ENCODE results near the gene SFT2D2. TPM values are rescaled to one million over a fixed set of nuclear protein-coding genes. Genes with fewer than 3 reads are reported as not detected.

Gene SFT2D2
- total RNA-seq, 1 experiment from 2014 or later = 59.3 TPM

- no peak overlapping the region for H3K4me3 ChIP-seq (ENCODE audit: low read depth, low read length)
- CTCF ChIA-PET = no interaction called here
Measured at GRCh38 chr1:168230709-168231108, 4.9 kb downstream of the SFT2D2 start.

GRCh38 chr1:168234846-168235547 is 9.2 kb downstream of the SFT2D2 start:
- no peak overlapping the region for H3K4me3 Mint-ChIP-seq (ENCODE audit: unreplicated experiment)
- CTCF ChIA-PET = interaction anchor here (0.6 to 2.7 kb wide), 14 partner anchors 9 to 368 kb away, joined by 3 to 48 read pairs (median 4); partner anchors contain the start of gene SFT2D2
- no TSS peak for BruUV-seq (replicated peaks)
- H3K9me3 Mint-ChIP-seq (ENCODE audit: unreplicated experiment) = no peaks in the 10 kb centered on the region
- H3K27ac Mint-ChIP-seq (ENCODE audit: unreplicated experiment) = peak overlapping the region; percentile 44
- H3K36me3 Mint-ChIP-seq (ENCODE audit: insufficient read depth, unreplicated experiment) = peaks cover 58% of the 10 kb centered on the region
- H3K4me1 Mint-ChIP-seq (ENCODE audit: low read depth, unreplicated experiment) = peaks cover 38% of the 10 kb centered on the region
- no peaks in the 10 kb centered on the region for H3K27me3 Mint-ChIP-seq (ENCODE audit: insufficient read depth, unreplicated experiment)
- no peaks in the 10 kb centered on the region for H3K27me3 ChIP-seq (replicated peaks; ENCODE audit: control insufficient read depth, insufficient read depth, low read length)
- H3K9me3 ChIP-seq = no peaks in the 10 kb centered on the region
- H3K4me1 ChIP-seq = peaks cover 36% of the 10 kb centered on the region
- peak; percentile 59 to 67 for DNase-seq
- peak; percentile 58 to 65 for TF ChIP-seq CTCF (IDR thresholded peaks at IDR 0.05; ENCODE audit: insufficient read depth in 1 of 2, low read depth in 1 of 2, low read length in 1 of 2, severe bottlenecking in 1 of 2, unreplicated experiment in 1 of 2)
- intact Hi-C loops (cut with micrococcal nuclease; ENCODE audit: unreplicated experiment) = loop anchor here (1.0 to 2.0 kb wide), 4 partner anchors 20 to 87 kb away; partner anchors contain the start of gene TIPRL
- H3K4me3 ChIP-seq (ENCODE audit: low read depth, low read length) = no peak overlapping the region
- H3K36me3 ChIP-seq (ENCODE audit: control insufficient read depth, insufficient read depth, low read length) = peaks cover 3% of the 10 kb centered on the region; the same call in 1 of the 2 replicates
- POLR2A ChIA-PET = interaction anchor here (1.6 to 1.8 kb wide), 2 partner anchors 9 to 87 kb away, joined by 5 to 7 read pairs; partner anchors contain the start of gene SFT2D2

More at GRCh38 chr1:168230709-168231108, 4.9 kb downstream of the SFT2D2 start:
- intact Hi-C loops (cut with micrococcal nuclease; ENCODE audit: unreplicated experiment) = no loop called here
- Histone ChIP-seq H3K4me1 (peaks cover 26% of the 10 kb centered on the region), H3K36me3 (ENCODE audit: control insufficient read depth, insufficient read depth, low read length) (peaks cover 2% of the 10 kb centered on the region; the same call in 1 of the 2 replicates), H3K27me3 (replicated peaks; ENCODE audit: control insufficient read depth, insufficient read depth, low read length) (no peaks in the 10 kb centered on the region), H3K9me3 (no peaks in the 10 kb centered on the region)
- Mint-ChIP-seq H3K4me1 (ENCODE audit: low read depth, unreplicated experiment) (peaks cover 41% of the 10 kb centered on the region), H3K36me3 (ENCODE audit: insufficient read depth, unreplicated experiment) (peaks cover 42% of the 10 kb centered on the region), H3K27me3 (ENCODE audit: insufficient read depth, unreplicated experiment) (no peaks in the 10 kb centered on the region), H3K4me3 (ENCODE audit: unreplicated experiment) (no peak overlapping the region), H3K9me3 (ENCODE audit: unreplicated experiment) (no peaks in the 10 kb centered on the region), H3K27ac (ENCODE audit: unreplicated experiment) (no peak overlapping the region)
- DNase-seq = no peak
- no TSS peak for BruUV-seq (replicated peaks)
- TF ChIP-seq CTCF (IDR thresholded peaks at IDR 0.05; ENCODE audit: insufficient read depth in 1 of 2, low read depth in 1 of 2, low read length in 1 of 2, severe bottlenecking in 1 of 2, unreplicated experiment in 1 of 2) = no peak
- POLR2A ChIA-PET = interaction anchor here (0.5 kb wide), 1 partner anchor 87 kb away, joined by 3 read pairs; no protein-coding TSS in a partner anchor

- no peak for DNase-seq
- intact Hi-C loops (cut with micrococcal nuclease; ENCODE audit: unreplicated experiment) = loop anchor here (1.0 to 2.0 kb wide), 4 partner anchors 19 to 87 kb away; partner anchors contain the start of gene TIPRL
- no peak for TF ChIP-seq CTCF (IDR thresholded peaks at IDR 0.05; ENCODE audit: insufficient read depth in 1 of 2, low read depth in 1 of 2, low read length in 1 of 2, severe bottlenecking in 1 of 2, unreplicated experiment in 1 of 2)
- peaks cover 63% of the 10 kb centered on the region for H3K36me3 Mint-ChIP-seq (ENCODE audit: insufficient read depth, unreplicated experiment)
- peak overlapping the region; percentile 44 for H3K27ac Mint-ChIP-seq (ENCODE audit: unreplicated experiment)
- H3K27me3 Mint-ChIP-seq (ENCODE audit: insufficient read depth, unreplicated experiment) = no peaks in the 10 kb centered on the region
- no peaks in the 10 kb centered on the region for H3K27me3 ChIP-seq (replicated peaks; ENCODE audit: control insufficient read depth, insufficient read depth, low read length)
- H3K9me3 ChIP-seq = no peaks in the 10 kb centered on the region
- H3K4me3 Mint-ChIP-seq (ENCODE audit: unreplicated experiment) = no peak overlapping the region
- CTCF ChIA-PET = interaction anchor here (0.6 to 2.7 kb wide), 14 partner anchors 9 to 368 kb away, joined by 3 to 48 read pairs (median 4); partner anchors contain the start of gene SFT2D2
- peaks cover 38% of the 10 kb centered on the region for H3K4me1 Mint-ChIP-seq (ENCODE audit: low read depth, unreplicated experiment)
- POLR2A ChIA-PET = interaction anchor here (1.6 to 1.8 kb wide), 2 partner anchors 10 to 86 kb away, joined by 5 to 7 read pairs; partner anchors contain the start of gene SFT2D2
- peaks cover 31% of the 10 kb centered on the region for H3K4me1 ChIP-seq
- no peak overlapping the region for H3K4me3 ChIP-seq (ENCODE audit: low read depth, low read length)
- no peaks in the 10 kb centered on the region for H3K9me3 Mint-ChIP-seq (ENCODE audit: unreplicated experiment)
- H3K36me3 ChIP-seq (ENCODE audit: control insufficient read depth, insufficient read depth, low read length) = peaks cover 3% of the 10 kb centered on the region; the same call in 1 of the 2 replicates
- no TSS peak for BruUV-seq (replicated peaks)
Measured at GRCh38 chr1:168235548-168235885, 9.7 kb downstream of the SFT2D2 start.

Data from Caco-2 (cell line).